HEK293 (cell line): ENCODE results near the gene WDTC1.

ENCODE experiments used
- BCL11A ChIP-seq: fragments of 450-650 bp; formaldehyde crosslinking; IDR thresholded peaks from 2 replicates; pipeline ENCODE4 v1.5.1; 2016; ENCODE audit warnings: low read depth, missing biosample characterization, missing genetic modification characterization
- EGR2 ChIP-seq: fragments of 450-650 bp; formaldehyde crosslinking; IDR thresholded peaks from 2 replicates; pipeline ENCODE4 v1.5.1; 2016; ENCODE audit warnings: low read depth, missing biosample characterization, missing genetic modification characterization
- HOXD13 ChIP-seq: sonication (generic); formaldehyde crosslinking; IDR thresholded peaks from 2 replicates; pipeline ENCODE4 v1.8.0; 2022; ENCODE audit warnings: missing genetic modification reagents, borderline replicate concordance
- KLF10 ChIP-seq: fragments of 450-650 bp; IDR thresholded peaks from 2 replicates; pipeline ENCODE4 v1.5.1; 2018; ENCODE audit warnings: missing biosample characterization, mild to moderate bottlenecking, missing genetic modification characterization
- KLF16 ChIP-seq: fragments of 450-650 bp; formaldehyde crosslinking; IDR thresholded peaks from 2 replicates; pipeline ENCODE4 v1.5.1; 2017; ENCODE audit warnings: missing biosample characterization, missing genetic modification characterization
- KLF7 ChIP-seq: fragments of 450-650 bp; formaldehyde crosslinking; IDR thresholded peaks from 2 replicates; pipeline ENCODE4 v1.5.1; 2016; ENCODE audit warnings: missing biosample characterization, missing genetic modification characterization, borderline replicate concordance
- PRDM1 ChIP-seq: fragments of 450-650 bp; formaldehyde crosslinking; IDR thresholded peaks from 2 replicates; pipeline ENCODE4; 2016; ENCODE audit warnings: missing biosample characterization, missing genetic modification characterization
- SALL2 ChIP-seq: fragments of 450-650 bp; formaldehyde crosslinking; IDR thresholded peaks from 2 replicates; pipeline ENCODE4 v1.5.0; 2017; ENCODE audit warnings: missing biosample characterization, mild to moderate bottlenecking, missing genetic modification characterization, borderline replicate concordance
- SCRT2 ChIP-seq: fragments of 450-650 bp; formaldehyde crosslinking; IDR thresholded peaks from 2 replicates; pipeline ENCODE4 v1.5.1; 2016; ENCODE audit warnings: missing biosample characterization, missing genetic modification characterization
- ZBTB10 ChIP-seq: fragments of 450-650 bp; formaldehyde crosslinking; IDR thresholded peaks from 2 replicates; pipeline ENCODE4 v1.5.1; 2016; ENCODE audit warnings: missing biosample characterization, missing genetic modification characterization
- ZBTB11 ChIP-seq: fragments of 450-650 bp; formaldehyde crosslinking; conservative IDR thresholded peaks from 2 replicates; pipeline ENCODE4 v1.5.1; 2016; ENCODE audit warnings: low read depth, missing biosample characterization, missing genetic modification characterization
- ZBTB7A ChIP-seq: fragments of 450-650 bp; formaldehyde crosslinking; IDR thresholded peaks from 2 replicates; pipeline ENCODE4 v1.5.1; 2016; ENCODE audit warnings: low read depth, missing biosample characterization, missing genetic modification characterization
- ZFHX2 ChIP-seq: fragments of 450-650 bp; formaldehyde crosslinking; conservative IDR thresholded peaks from 2 replicates; pipeline ENCODE4 v1.5.1; 2016; ENCODE audit warnings: missing biosample characterization, missing genetic modification characterization
- ZFP69B ChIP-seq: fragments of 450-650 bp; formaldehyde crosslinking; IDR thresholded peaks from 2 replicates; pipeline ENCODE4 v1.5.1; 2016; ENCODE audit warnings: missing biosample characterization, missing genetic modification characterization
- ZNF140 ChIP-seq: fragments of 450-650 bp; formaldehyde crosslinking; IDR thresholded peaks from 2 replicates; pipeline ENCODE4 v1.5.1; 2016; ENCODE audit warnings: missing biosample characterization, missing genetic modification characterization
- ZNF174 ChIP-seq: fragments of 450-650 bp; formaldehyde crosslinking; IDR thresholded peaks from 2 replicates; pipeline ENCODE4 v1.5.0; 2017; ENCODE audit warnings: missing biosample characterization, mild to moderate bottlenecking, missing genetic modification characterization
- ZNF24 ChIP-seq: fragments of 450-650 bp; formaldehyde crosslinking; IDR thresholded peaks from 2 replicates; pipeline ENCODE4 v1.5.1; 2016; ENCODE audit warnings: missing biosample characterization, missing genetic modification characterization
- ZNF335 ChIP-seq: fragments of 450-650 bp; formaldehyde crosslinking; conservative IDR thresholded peaks from 2 replicates; pipeline ENCODE4 v1.5.1; 2016; ENCODE audit warnings: missing biosample characterization, missing genetic modification characterization
- ZNF473 ChIP-seq: fragments of 450-650 bp; formaldehyde crosslinking; IDR thresholded peaks from 2 replicates; pipeline ENCODE4 v1.5.1; 2017; ENCODE audit warnings: missing biosample characterization, missing genetic modification characterization
- ZNF548 ChIP-seq: fragments of 450-650 bp; formaldehyde crosslinking; IDR thresholded peaks from 2 replicates; pipeline ENCODE4 v1.5.1; 2016; ENCODE audit warnings: missing biosample characterization, missing genetic modification characterization
- ZNF549 ChIP-seq: fragments of 450-650 bp; IDR thresholded peaks from 2 replicates; pipeline ENCODE4 v1.5.1; 2018; ENCODE audit warnings: missing biosample characterization, missing genetic modification characterization, mild to moderate bottlenecking, inconsistent platforms, moderate library complexity
- ZNF558 ChIP-seq: fragments of 450-650 bp; formaldehyde crosslinking; IDR thresholded peaks from 2 replicates; pipeline ENCODE4 v1.5.1; 2016; ENCODE audit warnings: missing biosample characterization, missing genetic modification characterization
- ZNF654 ChIP-seq: fragments of 450-650 bp; formaldehyde crosslinking; IDR thresholded peaks from 2 replicates; pipeline ENCODE4 v1.5.1; 2016; ENCODE audit warnings: low read depth, missing biosample characterization, missing genetic modification characterization
- ZNF658 ChIP-seq: fragments of 450-650 bp; formaldehyde crosslinking; IDR thresholded peaks from 2 replicates; pipeline ENCODE4; 2016; ENCODE audit warnings: missing biosample characterization, missing genetic modification characterization
- ZNF677 ChIP-seq: fragments of 450-650 bp; IDR thresholded peaks from 2 replicates; pipeline ENCODE4 v1.5.0; 2018; ENCODE audit warnings: missing biosample characterization, mild to moderate bottlenecking, missing genetic modification characterization, moderate library complexity
- ZNF704 ChIP-seq: fragments of 450-650 bp; formaldehyde crosslinking; IDR thresholded peaks from 2 replicates; pipeline ENCODE4 v1.5.1; 2016; ENCODE audit warnings: missing biosample characterization, missing genetic modification characterization
- ZNF768 ChIP-seq: fragments of 450-650 bp; formaldehyde crosslinking; IDR thresholded peaks from 2 replicates; pipeline ENCODE4 v1.5.1; 2018; ENCODE audit warnings: missing biosample characterization, mild to moderate bottlenecking, missing genetic modification characterization
- ZNF776 ChIP-seq: fragments of 450-650 bp; formaldehyde crosslinking; IDR thresholded peaks from 2 replicates; pipeline ENCODE4 v1.5.0; 2017; ENCODE audit warnings: missing biosample characterization, missing genetic modification characterization, borderline replicate concordance
- TF ChIP-seq, protein P1 (sequence below): fragments of 450-650 bp; formaldehyde crosslinking; IDR thresholded peaks from 2 replicates; pipeline ENCODE4 v1.5.1; 2016; ENCODE audit warnings: missing biosample characterization, missing genetic modification characterization

WDTC1 gene

DNA sequence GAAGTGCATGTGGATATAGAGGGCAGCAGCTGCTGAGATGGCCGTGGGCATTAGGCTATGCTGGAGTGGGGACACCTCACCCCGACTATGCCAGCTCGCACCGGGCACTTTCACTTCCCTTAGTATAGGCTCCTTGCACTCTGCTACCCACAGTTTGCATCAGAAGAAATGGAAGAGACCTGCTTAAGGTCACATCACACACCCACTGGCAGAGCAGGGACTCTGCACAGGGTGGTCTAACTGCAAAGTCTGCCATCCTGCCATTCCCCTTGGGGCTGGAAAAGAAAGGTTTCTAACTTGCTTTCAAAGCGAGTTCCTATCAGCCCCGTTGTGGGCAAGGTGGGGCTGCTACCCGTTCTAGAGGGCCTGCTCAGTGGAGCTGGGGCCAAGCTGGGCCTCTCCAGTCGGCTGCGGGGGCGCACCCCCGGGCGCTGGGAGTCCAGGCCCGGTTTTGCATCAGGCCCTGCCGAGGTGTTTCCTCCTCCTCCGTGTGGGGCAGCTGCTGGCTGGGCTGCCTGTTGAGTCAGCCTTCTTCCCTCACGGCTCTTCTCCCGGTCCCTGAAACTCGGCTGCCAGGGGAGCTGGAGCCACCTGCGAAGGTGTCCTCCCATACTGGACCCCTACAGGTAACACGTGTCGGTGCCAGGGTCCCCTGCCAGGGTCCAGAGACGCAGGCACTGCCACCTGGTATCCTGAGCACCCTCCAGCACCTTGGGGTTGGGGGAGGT lies 107.3 kb downstream of the WDTC1 start, which contains the start of gene SYTL1 (continued):
- TF ChIP-seq KLF10 (tag by site-specific recombination) = peak; percentile 70; the same call in 1 of the 2 replicates
- TF ChIP-seq ZFHX2 (tag by site-specific recombination) = peak; percentile 96
- peak; percentile 89 for TF ChIP-seq ZBTB7A (tag by site-specific recombination)
- TF ChIP-seq ZNF654 (tag by site-specific recombination) = no peak
- TF ChIP-seq ZFP69B (tag by site-specific recombination) = peak; percentile 65; the same call in 1 of the 2 replicates
- TF ChIP-seq HOXD13 = no peak
- TF ChIP-seq ZNF776 (tag by site-specific recombination) = no peak
- TF ChIP-seq KLF16 (tag by site-specific recombination) = peak; percentile 86
- TF ChIP-seq, protein P1, sequence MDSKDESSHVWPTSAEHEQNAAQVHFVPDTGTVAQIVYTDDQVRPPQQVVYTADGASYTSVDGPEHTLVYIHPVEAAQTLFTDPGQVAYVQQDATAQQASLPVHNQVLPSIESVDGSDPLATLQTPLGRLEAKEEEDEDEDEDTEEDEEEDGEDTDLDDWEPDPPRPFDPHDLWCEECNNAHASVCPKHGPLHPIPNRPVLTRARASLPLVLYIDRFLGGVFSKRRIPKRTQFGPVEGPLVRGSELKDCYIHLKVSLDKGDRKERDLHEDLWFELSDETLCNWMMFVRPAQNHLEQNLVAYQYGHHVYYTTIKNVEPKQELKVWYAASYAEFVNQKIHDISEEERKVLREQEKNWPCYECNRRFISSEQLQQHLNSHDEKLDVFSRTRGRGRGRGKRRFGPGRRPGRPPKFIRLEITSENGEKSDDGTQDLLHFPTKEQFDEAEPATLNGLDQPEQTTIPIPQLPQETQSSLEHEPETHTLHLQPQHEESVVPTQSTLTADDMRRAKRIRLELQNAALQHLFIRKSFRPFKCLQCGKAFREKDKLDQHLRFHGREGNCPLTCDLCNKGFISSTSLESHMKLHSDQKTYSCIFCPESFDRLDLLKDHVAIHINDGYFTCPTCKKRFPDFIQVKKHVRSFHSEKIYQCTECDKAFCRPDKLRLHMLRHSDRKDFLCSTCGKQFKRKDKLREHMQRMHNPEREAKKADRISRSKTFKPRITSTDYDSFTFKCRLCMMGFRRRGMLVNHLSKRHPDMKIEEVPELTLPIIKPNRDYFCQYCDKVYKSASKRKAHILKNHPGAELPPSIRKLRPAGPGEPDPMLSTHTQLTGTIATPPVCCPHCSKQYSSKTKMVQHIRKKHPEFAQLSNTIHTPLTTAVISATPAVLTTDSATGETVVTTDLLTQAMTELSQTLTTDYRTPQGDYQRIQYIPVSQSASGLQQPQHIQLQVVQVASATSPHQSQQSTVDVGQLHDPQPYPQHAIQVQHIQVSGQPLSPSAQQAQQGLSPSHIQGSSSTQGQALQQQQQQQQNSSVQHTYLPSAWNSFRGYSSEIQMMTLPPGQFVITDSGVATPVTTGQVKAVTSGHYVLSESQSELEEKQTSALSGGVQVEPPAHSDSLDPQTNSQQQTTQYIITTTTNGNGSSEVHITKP (tag by site-specific recombination) = peak; percentile 88
- TF ChIP-seq ZNF549 = no peak
- TF ChIP-seq ZNF140 (tag by site-specific recombination) = no peak
- 0 out of 2 replicates have a peak, but pooled peaks have one; percentile 32 for TF ChIP-seq PRDM1 (tag by site-specific recombination)
- TF ChIP-seq ZNF335 (tag by site-specific recombination) = peak; percentile 81
- TF ChIP-seq ZNF704 (tag by site-specific recombination) = no peak
- no peak for TF ChIP-seq ZNF768 (tag by site-specific recombination)
- peak; percentile 68 for TF ChIP-seq ZNF24
- TF ChIP-seq ZBTB10 (tag by site-specific recombination) = peak; percentile 67; the same call in 1 of the 2 replicates
- TF ChIP-seq EGR2 (tag by site-specific recombination) = peak; percentile 95
- no peak for TF ChIP-seq ZNF174
- TF ChIP-seq SALL2 = no peak
- TF ChIP-seq ZNF658 (tag by site-specific recombination) = no peak
- no peak for TF ChIP-seq ZNF473 (tag by site-specific recombination)
- TF ChIP-seq ZNF558 = no peak
- TF ChIP-seq ZNF677 (tag by site-specific recombination) = no peak
- TF ChIP-seq SCRT2 = peak; percentile 99
- no peak for TF ChIP-seq ZBTB11 (tag by site-specific recombination)
- TF ChIP-seq KLF7 (tag by site-specific recombination) = peak; percentile 31; the same call in 1 of the 2 replicates
- TF ChIP-seq ZNF548 (tag by site-specific recombination) = no peak
- TF ChIP-seq BCL11A (tag by site-specific recombination) = peak; percentile 15; the same call in 1 of the 2 replicates
